Heart right ventricle (tissue), 16 donors: Measurements from ENCODE around the gene EAPP. TPM values are rescaled to one million over a fixed set of nuclear protein-coding genes. Genes with fewer than 3 reads are reported as not detected.
"Not testable (repeated sequence)": the region's sequence is repeated elsewhere in the genome, so short reads cannot be mapped to it uniquely, and the experiment has no call there.

Source experiments
- ATAC-seq, 8 donors: fragments of 200-7000 bp; cut with Tn5 transposase; one replicate each; pipeline ENCODE4 v1.9.1; 2020; ENCODE audit warnings: mild to moderate bottlenecking in 8 of 8, moderate library complexity in 8 of 8, moderate number of reproducible peaks in 1 of 8
- DNase-seq, 2 donors: peaks; one replicate each; pipeline ENCODE4 v3.0.0-alpha.2; 2020
- H3K27ac ChIP-seq, 10 donors: fragments of 200-600 bp; sonication (generic) in 2 of 10; one replicate each; pipeline versions ENCODE4 v1.5.0 to v1.8.0; 2020 to 2022; ENCODE audit warnings: mild to moderate bottlenecking in 3 of 10
- H3K27me3 ChIP-seq, 7 donors: fragments of 200-600 bp; one replicate each; pipeline ENCODE4 v1.8.0; 2021 to 2022; ENCODE audit warnings: mild to moderate bottlenecking in 2 of 7
- H3K36me3 ChIP-seq, 9 donors: fragments of 200-600 bp; sonication (generic) in 1 of 9; one replicate each; pipeline versions ENCODE4 v1.5.0 to v1.8.0; 2020 to 2022; ENCODE audit warnings: mild to moderate bottlenecking in 2 of 9
- H3K4me1 ChIP-seq, 9 donors: fragments of 200-600 bp; sonication (generic) in 1 of 9; one replicate each; pipeline versions ENCODE4 v1.5.0 to v1.8.0; 2020 to 2022; ENCODE audit warnings: mild to moderate bottlenecking in 4 of 9
- H3K4me3 ChIP-seq, 10 donors: fragments of 200-600 bp; sonication (generic) in 2 of 10; one replicate each; pipeline versions ENCODE4 v1.5.0 to v1.8.0; 2020 to 2022; ENCODE audit warnings: mild to moderate bottlenecking in 7 of 10, moderate library complexity in 2 of 10
- H3K9me3 ChIP-seq, 11 donors: fragments of 200-600 bp in 10 of 11; sonication (generic) in 2 of 11; one replicate each; pipeline versions ENCODE4 v1.5.0 to v1.8.0; 2013 to 2022; ENCODE audit warnings: mild to moderate bottlenecking in 2 of 11, control low read depth in 1 of 11, moderate library complexity in 1 of 11
- WGBS, 2 donors: extraction: QIAGEN DNeasy Blood & Tissue Kit; methylation state at CpG; one replicate each; pipeline ENCODE4 v1.1.7; 2013; ENCODE audit warnings: inconsistent platforms in 1 of 2; 5-methylcytosine and 5-hydroxymethylcytosine counted together
- intact Hi-C, 10 donors: fragments of 100-400 bp; cut with DNase I; formaldehyde crosslinking; loops; one replicate each; pipeline versions ENCODE4 v1.11.1 to v1.14.2; 2022
- polyA plus RNA-seq, 2 donors: library from polyadenylated mRNA; stranded (reverse); fragments of 200-250 nt; gene quantifications; one replicate each; pipeline ENCODE4 v1.2.3, GENCODE V29; 2013
- total RNA-seq, 10 donors: library from RNA; stranded (reverse); fragmentation: NEBNext Ultra II Directional in 3 of 10; extraction: Animal tissue kit (Norgen Biotek cat#: 25700) in 3 of 10; gene quantifications; one replicate each; pipeline versions ENCODE4 v1.2.1 to v1.2.4, GENCODE V29; 2021 to 2023
- TF ChIP-seq, protein P1 (sequence below), 9 donors: fragments of 200-600 bp; sonication (generic) in 2 of 9; IDR thresholded peaks; one replicate each; pipeline versions ENCODE4 v1.5.0 to v1.8.0; 2021 to 2022; ENCODE audit warnings: antibody characterized with exemption in 9 of 9, mild to moderate bottlenecking in 5 of 9, moderate library complexity in 1 of 9
- donor health status: Arrhythmogenic right ventricular cardiomyopathy.
- donor health status: ischemic (EF 13 %, LVEDD 7.1; RV severe dilation, severe dysfunction).
- donor health status: healthy with polysubstance abuse.
- donor health status: DM: no; HTN: yes; CAD: no.
- donor health status: DM: no; HTN: no; CAD: no.
- donor health status: ischemic (EF 25% LVEDD 6.9; RV normal size, moderate dysfunction).
- donor health status: ischemic (EF 25% LVEDD 5.7; RV mildly dilated, moderate dysfunction).
- donor health status: healthy.
- donor health status: DM: yes; HTN: yes; CAD: no.
- donor health status: Ischemic cardiomyopathy.
- donor health status: ischemic (EF 35%, LVEDD 5.7; RV mildly dilated, moderate dysfunction).
- donor health status: nonischemic (EF 11% LVEDD 7.7; RV severe dilation, severe dysfunction).
- donor health status: DM: yes; HTN: yes; CAD: no.
- donor health status: PGD.
- donor health status: ischemic (EF 29% LVEDD 5.4; RV normal size, mild dysfunction).
- donor health status: nonischemic (EF 23%, LVEDD 6.1; RV moderate dilation, normal function).

Gene EAPP
- total and polyA plus RNA-seq, 12 donors = 16.4 to 24.5 (median 20.0) TPM

DNA sequence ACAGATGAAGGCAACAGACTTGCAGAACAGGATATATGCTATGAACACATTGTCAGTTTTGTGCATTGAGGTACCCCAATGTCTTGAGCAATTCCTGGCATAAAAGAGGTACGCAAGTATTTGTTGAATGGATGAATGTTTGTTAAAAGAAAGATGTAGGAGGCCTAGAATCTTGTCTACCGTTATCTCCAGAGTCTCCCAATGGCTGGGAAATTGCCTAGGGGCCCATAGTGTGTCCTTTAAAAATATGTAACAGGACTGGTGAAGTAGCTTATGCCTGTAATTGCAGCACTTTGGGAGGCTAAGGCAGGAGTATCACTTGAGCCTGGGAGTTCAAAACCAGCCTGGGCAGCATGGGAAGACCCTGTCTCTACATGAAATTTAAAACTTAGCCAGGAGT lies 57.0 kb downstream of the EAPP start:
- WGBS, 2 donors = 88 to 94% methylated on average over 2 of the region's 2 CpGs
- H3K27ac ChIP-seq = no peak overlapping the region
- H3K4me1 ChIP-seq = no peaks in the 10 kb centered on the region
- intact Hi-C loops = no loop called here
- no peaks in the 10 kb centered on the region for H3K9me3 ChIP-seq
- no peaks in the 10 kb centered on the region for H3K36me3 ChIP-seq
- ATAC-seq (no peak), DNase-seq (no peak)
- TF ChIP-seq, protein P1, sequence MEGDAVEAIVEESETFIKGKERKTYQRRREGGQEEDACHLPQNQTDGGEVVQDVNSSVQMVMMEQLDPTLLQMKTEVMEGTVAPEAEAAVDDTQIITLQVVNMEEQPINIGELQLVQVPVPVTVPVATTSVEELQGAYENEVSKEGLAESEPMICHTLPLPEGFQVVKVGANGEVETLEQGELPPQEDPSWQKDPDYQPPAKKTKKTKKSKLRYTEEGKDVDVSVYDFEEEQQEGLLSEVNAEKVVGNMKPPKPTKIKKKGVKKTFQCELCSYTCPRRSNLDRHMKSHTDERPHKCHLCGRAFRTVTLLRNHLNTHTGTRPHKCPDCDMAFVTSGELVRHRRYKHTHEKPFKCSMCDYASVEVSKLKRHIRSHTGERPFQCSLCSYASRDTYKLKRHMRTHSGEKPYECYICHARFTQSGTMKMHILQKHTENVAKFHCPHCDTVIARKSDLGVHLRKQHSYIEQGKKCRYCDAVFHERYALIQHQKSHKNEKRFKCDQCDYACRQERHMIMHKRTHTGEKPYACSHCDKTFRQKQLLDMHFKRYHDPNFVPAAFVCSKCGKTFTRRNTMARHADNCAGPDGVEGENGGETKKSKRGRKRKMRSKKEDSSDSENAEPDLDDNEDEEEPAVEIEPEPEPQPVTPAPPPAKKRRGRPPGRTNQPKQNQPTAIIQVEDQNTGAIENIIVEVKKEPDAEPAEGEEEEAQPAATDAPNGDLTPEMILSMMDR (IDR thresholded peaks at IDR 0.05) = no peak
- H3K4me3 ChIP-seq = no peak overlapping the region
- H3K27me3 ChIP-seq = no peaks in the 10 kb centered on the region

DNA sequence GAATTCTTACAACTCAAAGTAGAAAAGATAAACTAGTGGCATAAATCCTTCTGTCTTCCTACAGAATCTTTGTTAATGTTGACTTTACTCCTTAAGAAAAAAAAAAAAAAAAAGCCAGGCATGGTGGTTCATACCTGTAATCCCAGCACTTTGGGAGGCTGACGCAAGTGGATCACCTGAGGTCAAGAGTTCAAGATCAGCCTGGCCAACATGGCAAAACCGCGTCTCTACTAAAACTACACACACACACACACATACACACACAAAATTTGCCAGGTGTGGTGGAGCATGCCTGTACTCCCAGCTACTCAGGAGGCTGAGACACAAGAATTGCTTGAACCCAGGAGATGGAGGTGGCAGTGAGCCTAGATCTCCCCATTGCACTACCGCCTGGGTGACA lies 59.8 kb downstream of the EAPP start:
- WGBS, 2 donors = 92 to 96% methylated on average over 4 of the region's 4 CpGs
- DNase-seq = no peak
- Histone ChIP-seq H3K9me3 (no peaks in the 10 kb centered on the region), H3K27me3 (no peaks in the 10 kb centered on the region), H3K4me3 (no peak overlapping the region), H3K27ac (no peak overlapping the region), H3K36me3 (no peaks in the 10 kb centered on the region), H3K4me1 (no peaks in the 10 kb centered on the region)
- intact Hi-C loops = no loop called here
- ATAC-seq = no peak
- TF ChIP-seq, protein P1 (IDR thresholded peaks at IDR 0.05) = no peak

GRCh38 chr14:34478261-34478660 lies 61.2 kb downstream of the EAPP start:
- no peak for DNase-seq
- Histone ChIP-seq H3K27me3 (no peaks in the 10 kb centered on the region), H3K4me3 (no peak overlapping the region), H3K9me3 (no peaks in the 10 kb centered on the region), H3K4me1 (no peaks in the 10 kb centered on the region), H3K27ac (no peak overlapping the region), H3K36me3 (no peaks in the 10 kb centered on the region)
- no peak for ATAC-seq
- TF ChIP-seq, protein P1 (IDR thresholded peaks at IDR 0.05) = no peak
- WGBS, 2 donors = 94 to 96% methylated on average over 1 of the region's 1 CpG
- intact Hi-C loops = no loop called here

DNA sequence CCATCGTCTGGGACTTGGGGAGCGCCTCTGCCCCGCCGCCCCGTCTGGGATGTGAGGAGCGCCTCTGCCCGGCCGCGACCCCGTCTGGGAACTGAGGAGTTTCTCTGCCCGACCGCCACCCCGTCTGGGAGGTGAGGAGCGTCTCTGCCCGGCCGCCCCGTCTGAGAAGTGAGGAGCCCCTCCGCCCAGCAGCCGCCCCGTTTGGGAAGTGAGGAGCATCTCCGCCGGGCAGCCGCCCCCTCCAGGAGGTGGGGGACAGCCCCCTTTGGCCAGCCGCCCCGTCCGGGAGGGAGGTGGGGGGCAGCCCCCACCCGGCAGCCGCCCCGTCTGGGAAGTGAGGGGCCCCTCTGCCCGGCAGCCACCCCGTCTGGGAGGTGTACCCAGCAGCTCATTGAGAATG lies 63.5 kb downstream of the EAPP start:
- not testable (repeated sequence) for ATAC-seq
- WGBS, 2 donors = 94 to 95% methylated on average over 31 of the region's 31 CpGs

DNA sequence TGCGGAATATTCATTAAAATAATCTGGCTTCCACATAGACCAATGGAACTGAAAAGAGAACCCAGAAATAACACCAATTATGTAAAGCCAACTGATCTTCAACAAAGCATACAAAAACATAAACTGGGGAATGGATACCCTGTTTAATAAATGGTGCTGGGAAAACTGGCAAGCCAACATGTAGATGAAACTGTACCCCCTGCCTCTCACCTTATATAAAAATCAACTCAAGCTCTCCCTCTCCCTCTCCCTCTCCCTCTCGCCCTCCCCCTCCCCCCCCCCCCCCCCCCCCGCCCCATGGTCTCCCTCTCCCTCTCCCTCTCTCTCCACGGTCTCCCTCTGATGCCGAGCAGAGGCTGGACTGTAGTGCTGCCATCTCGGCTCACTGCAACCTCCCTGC lies 64.3 kb downstream of the EAPP start:
- H3K4me3 ChIP-seq = no peak overlapping the region
- intact Hi-C loops = no loop called here
- DNase-seq = no peak
- no peaks in the 10 kb centered on the region for H3K9me3 ChIP-seq
- H3K27ac ChIP-seq = no peak overlapping the region
- H3K36me3 ChIP-seq = no peaks in the 10 kb centered on the region
- WGBS, 2 donors = 78 to 100% methylated on average over 2 to 6 of the region's 6 CpGs
- no peaks in the 10 kb centered on the region for H3K27me3 ChIP-seq
- no peaks in the 10 kb centered on the region for H3K4me1 ChIP-seq
- TF ChIP-seq, protein P1 (IDR thresholded peaks at IDR 0.05) = no peak
- ATAC-seq = no peak

More for the DNA sequence above, 63.5 kb downstream of the EAPP start:
- H3K9me3 ChIP-seq, H3K36me3 ChIP-seq, H3K4me3 ChIP-seq, H3K4me1 ChIP-seq, intact Hi-C loops, H3K27me3 ChIP-seq, H3K27ac ChIP-seq, DNase-seq: not testable (repeated sequence)
